Skin of body (tissue), 1 donor: ENCODE data around the gene DHX29. TPM values are rescaled to one million over a fixed set of nuclear protein-coding genes. Genes with fewer than 3 reads are reported as not detected.

Experiments used
- total RNA-seq: library from RNA; depleted of rRNA; stranded (reverse); fragments of >200 nt; gene quantifications from one replicate; pipeline ENCODE4 v1.2.3, GENCODE V29; 2014

The DHX29 gene
- total RNA-seq, 1 donor from 2014 or later, result 35.0 TPM

Other genes with a start within 250 kb of the DHX29 start
- gene GZMA, start 205.0 kb downstream of the DHX29 start, total RNA-seq, result 0.89 TPM
- gene GPX8, start 147.5 kb downstream of the DHX29 start, total RNA-seq, result 61.1 TPM
- gene CDC20B, start 134.5 kb downstream of the DHX29 start, total RNA-seq, result not detected
- gene MCIDAS, start 80.4 kb downstream of the DHX29 start, total RNA-seq, result not detected
- gene CCNO, start 74.1 kb downstream of the DHX29 start, total RNA-seq, result 0.20 TPM
- 89.8 TPM for gene MTREX, start 295 bp upstream of the DHX29 start, total RNA-seq
- gene PLPP1, start 227.3 kb upstream of the DHX29 start, total RNA-seq, result 89.5 TPM